Measurements from ENCODE around the gene RAD51D. TPM values are rescaled to one million over a fixed set of nuclear protein-coding genes. Genes with fewer than 3 reads are reported as not detected.
"Not testable (repeated sequence)": the region's sequence is repeated elsewhere in the genome, so short reads cannot be mapped to it uniquely, and the experiment has no call there.

Gene RAD51D
- total and polyA plus RNA-seq, 10 of the 15 experiments (the other 5 are each of a cell fraction or from before 2014, with no cell fraction given): 2.6 to 29.3 (median 13.5) TPM

GRCh38 chr17:35154196-35155165 lies 34.8 kb upstream of the RAD51D start:
- Histone ChIP-seq H3K9ac (ENCODE audit: control insufficient read depth, insufficient read depth, low read length) (no peak overlapping the region), H3K9me3 (replicated peaks; ENCODE audit: control insufficient read depth, insufficient read depth, low read length) (no peaks in the 10 kb centered on the region), H3K4me3 (no peak overlapping the region), H4K20me1 (ENCODE audit: control insufficient read depth, insufficient read depth) (no peaks in the 10 kb centered on the region), H3K36me3 (ENCODE audit: control insufficient read depth in 2 of 2, insufficient read depth in 2 of 2, low read length in 1 of 2) (no peaks in the 10 kb centered on the region), H3K4me1 (ENCODE audit: control insufficient read depth, insufficient read depth, low read length) (no peaks in the 10 kb centered on the region), H3K27ac (ENCODE audit: control insufficient read depth, insufficient read depth) (no peak overlapping the region), H3K4me2 (ENCODE audit: control insufficient read depth, insufficient read depth) (no peak overlapping the region), H3K79me2 (ENCODE audit: control insufficient read depth, insufficient read depth, low read length) (no peaks in the 10 kb centered on the region), H3K27me3 (replicated peaks in 1 of 2; ENCODE audit: control insufficient read depth in 2 of 2, insufficient read depth in 2 of 2, low read length in 1 of 2) (peaks cover 0 to under 1% of the 10 kb centered on the region in 2 experiments; a peak in 1 of 4 replicates), H2AFZ (ENCODE audit: control insufficient read depth, low read depth, low read length) (no peak overlapping the region)
- CTCF ChIA-PET: interaction anchor here (0.6 kb wide), 1 partner anchor 11 kb away, joined by 3 read pairs; no protein-coding TSS in a partner anchor
- DNase-seq (ENCODE audit: low read depth, low spot score) (no peak), ATAC-seq (no peak), FAIRE-seq (no peak)
- 43% methylated on average over 13 of the region's 13 CpGs for WGBS (ENCODE audit: insufficient coverage, insufficient replicate concordance, low lambda C conversion rate, missing lambda C conversion rate)
- TF ChIP-seq SREBF1 (IDR thresholded peaks at IDR 0.05; ENCODE audit: low read length) (no peak), CHD2 (IDR thresholded peaks at IDR 0.05; ENCODE audit: borderline replicate concordance, low read depth, low read length) (no peak)
- intact Hi-C loops (cut with micrococcal nuclease; ENCODE audit: unreplicated experiment): no loop called here
- RAD21 ChIA-PET (ENCODE audit: unreplicated experiment): no interaction called here
- SMC1A ChIA-PET (ENCODE audit: uncharacterized antibody, unreplicated experiment): no interaction called here
- POLR2A ChIA-PET: no interaction called here
- in situ Hi-C loops (cut with MboI): no loop called here
- no TSS peak for BruUV-seq (replicated peaks)

GRCh38 chr17:35152421-35153140 lies 32.9 kb upstream of the RAD51D start:
- FAIRE-seq: no peak
- POLR2A ChIA-PET: no interaction called here

GRCh38 chr17:35151080-35151479 lies 31.4 kb upstream of the RAD51D start:
- H4K20me1 ChIP-seq (ENCODE audit: control insufficient read depth, insufficient read depth); H3K4me2 ChIP-seq (ENCODE audit: control insufficient read depth, insufficient read depth); H3K36me3 ChIP-seq (ENCODE audit: control insufficient read depth in 2 of 2, insufficient read depth in 2 of 2, low read length in 1 of 2); POLR2A ChIA-PET; intact Hi-C loops (cut with micrococcal nuclease; ENCODE audit: unreplicated experiment); DNase-seq (ENCODE audit: low read depth, low spot score); H3K4me3 ChIP-seq; H3K27me3 ChIP-seq (replicated peaks in 1 of 2; ENCODE audit: control insufficient read depth in 2 of 2, insufficient read depth in 2 of 2, low read length in 1 of 2); RAD21 ChIA-PET (ENCODE audit: unreplicated experiment); H3K9me3 ChIP-seq (replicated peaks; ENCODE audit: control insufficient read depth, insufficient read depth, low read length); H2AFZ ChIP-seq (ENCODE audit: control insufficient read depth, low read depth, low read length); ATAC-seq; H3K4me1 ChIP-seq (ENCODE audit: control insufficient read depth, insufficient read depth, low read length); SMC1A ChIA-PET (ENCODE audit: uncharacterized antibody, unreplicated experiment); FAIRE-seq; in situ Hi-C loops (cut with MboI); H3K27ac ChIP-seq (ENCODE audit: control insufficient read depth, insufficient read depth); BruUV-seq (replicated peaks); H3K79me2 ChIP-seq (ENCODE audit: control insufficient read depth, insufficient read depth, low read length); H3K9ac ChIP-seq (ENCODE audit: control insufficient read depth, insufficient read depth, low read length): not testable (repeated sequence)
- WGBS (ENCODE audit: insufficient coverage, insufficient replicate concordance, low lambda C conversion rate, missing lambda C conversion rate): 88% methylated on average over 29 of the region's 29 CpGs
- CTCF ChIA-PET: interaction anchor here (1.1 kb wide), 1 partner anchor 253 kb away, joined by 3 read pairs; no protein-coding TSS in a partner anchor

More at GRCh38 chr17:35152421-35153140, 32.9 kb upstream of the RAD51D start:
- no peak for DNase-seq (ENCODE audit: low read depth, low spot score)
- Histone ChIP-seq H4K20me1 (ENCODE audit: control insufficient read depth, insufficient read depth) (no peaks in the 10 kb centered on the region), H3K4me2 (ENCODE audit: control insufficient read depth, insufficient read depth) (no peak overlapping the region), H3K36me3 (ENCODE audit: control insufficient read depth in 2 of 2, insufficient read depth in 2 of 2, low read length in 1 of 2) (no peaks in the 10 kb centered on the region), H3K27ac (ENCODE audit: control insufficient read depth, insufficient read depth) (no peak overlapping the region), H3K27me3 (replicated peaks in 1 of 2; ENCODE audit: control insufficient read depth in 2 of 2, insufficient read depth in 2 of 2, low read length in 1 of 2) (no peaks in the 10 kb centered on the region), H3K9me3 (replicated peaks; ENCODE audit: control insufficient read depth, insufficient read depth, low read length) (no peaks in the 10 kb centered on the region), H3K9ac (ENCODE audit: control insufficient read depth, insufficient read depth, low read length) (no peak overlapping the region), H3K4me3 (no peak overlapping the region), H3K4me1 (ENCODE audit: control insufficient read depth, insufficient read depth, low read length) (no peaks in the 10 kb centered on the region), H2AFZ (ENCODE audit: control insufficient read depth, low read depth, low read length) (no peak overlapping the region), H3K79me2 (ENCODE audit: control insufficient read depth, insufficient read depth, low read length) (no peaks in the 10 kb centered on the region)
- in situ Hi-C loops (cut with MboI) (no loop called here), intact Hi-C loops (cut with micrococcal nuclease; ENCODE audit: unreplicated experiment) (no loop called here)
- no TSS peak for BruUV-seq (replicated peaks)
- SMC1A ChIA-PET (ENCODE audit: uncharacterized antibody, unreplicated experiment): no interaction called here
- no peak for ATAC-seq
- TF ChIP-seq, protein P1, sequence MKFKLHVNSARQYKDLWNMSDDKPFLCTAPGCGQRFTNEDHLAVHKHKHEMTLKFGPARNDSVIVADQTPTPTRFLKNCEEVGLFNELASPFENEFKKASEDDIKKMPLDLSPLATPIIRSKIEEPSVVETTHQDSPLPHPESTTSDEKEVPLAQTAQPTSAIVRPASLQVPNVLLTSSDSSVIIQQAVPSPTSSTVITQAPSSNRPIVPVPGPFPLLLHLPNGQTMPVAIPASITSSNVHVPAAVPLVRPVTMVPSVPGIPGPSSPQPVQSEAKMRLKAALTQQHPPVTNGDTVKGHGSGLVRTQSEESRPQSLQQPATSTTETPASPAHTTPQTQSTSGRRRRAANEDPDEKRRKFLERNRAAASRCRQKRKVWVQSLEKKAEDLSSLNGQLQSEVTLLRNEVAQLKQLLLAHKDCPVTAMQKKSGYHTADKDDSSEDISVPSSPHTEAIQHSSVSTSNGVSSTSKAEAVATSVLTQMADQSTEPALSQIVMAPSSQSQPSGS (IDR thresholded peaks at IDR 0.05; ENCODE audit: low read length): no peak
- TF ChIP-seq MTA2 (IDR thresholded peaks at IDR 0.05; ENCODE audit: low read depth): no peak
- no peak for TF ChIP-seq RFX5 (IDR thresholded peaks at IDR 0.05; ENCODE audit: low read depth, low read length)
- no peak for TF ChIP-seq WRNIP1 (IDR thresholded peaks at IDR 0.05; ENCODE audit: borderline replicate concordance, low read depth, low read length)
- TF ChIP-seq CREB1 (IDR thresholded peaks at IDR 0.05; ENCODE audit: low read depth): no peak
- no peak for TF ChIP-seq TCF7 (IDR thresholded peaks at IDR 0.05; ENCODE audit: borderline replicate concordance)
- no peak for TF ChIP-seq ESRRA (IDR thresholded peaks at IDR 0.05; ENCODE audit: low read length)
- no peak for TF ChIP-seq SRF (IDR thresholded peaks at IDR 0.05; ENCODE audit: low read depth in 2 of 2, low read length in 2 of 2)
- CTCF ChIA-PET: interaction anchor here (1.0 kb wide), 2 partner anchors 32 to 667 kb away, joined by 3 read pairs; no protein-coding TSS in a partner anchor
- 44% methylated on average over 12 of the region's 13 CpGs for WGBS (ENCODE audit: insufficient coverage, insufficient replicate concordance, low lambda C conversion rate, missing lambda C conversion rate)
- RAD21 ChIA-PET (ENCODE audit: unreplicated experiment): no interaction called here
